Retinal pigment epithelial cell (primary cell): Measurements from ENCODE around the gene RIPOR2.
"Not testable (repeated sequence)": the region's sequence is repeated elsewhere in the genome, so short reads cannot be mapped to it uniquely, and the experiment has no call there.

ENCODE experiments used
- DNase-seq: peaks from one replicate; pipeline ENCODE4 v3.0.0-alpha.2; 2010; ENCODE audit warnings: low read depth
- H3K4me3 ChIP-seq: 2 replicates; pipeline ENCODE4 v1.5.1; 2011; ENCODE audit warnings: mild to moderate bottlenecking, low read length, control low read depth, moderate library complexity
- TF ChIP-seq, protein P1 (sequence below): conservative IDR thresholded peaks from 2 replicates; pipeline ENCODE4 v1.5.1; 2011; ENCODE audit warnings: low read depth, low read length, control low read depth, inconsistent platforms

Gene RIPOR2

DNA sequence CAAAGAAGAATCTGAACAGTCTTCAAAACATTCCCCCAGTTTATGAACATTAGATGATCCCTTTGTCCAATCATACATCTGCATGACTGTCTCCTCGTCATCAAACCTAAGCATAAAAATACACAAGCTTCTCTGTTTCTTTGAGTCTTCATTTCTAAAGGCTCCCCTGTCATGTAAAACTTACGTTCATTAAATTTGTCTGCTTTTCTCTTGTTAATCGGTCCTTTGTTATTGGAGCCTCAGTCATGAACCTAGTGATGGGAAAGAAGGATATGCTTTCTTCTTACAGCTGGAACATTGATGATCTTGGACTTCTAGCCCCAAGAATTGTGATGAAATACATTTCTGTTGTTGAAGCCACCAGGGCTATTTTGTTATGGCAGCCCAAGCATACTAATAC lies 18.0 kb upstream of the RIPOR2 start:
- H3K4me3 ChIP-seq, result no peak overlapping the region
- no peak for DNase-seq
- TF ChIP-seq, protein P1, sequence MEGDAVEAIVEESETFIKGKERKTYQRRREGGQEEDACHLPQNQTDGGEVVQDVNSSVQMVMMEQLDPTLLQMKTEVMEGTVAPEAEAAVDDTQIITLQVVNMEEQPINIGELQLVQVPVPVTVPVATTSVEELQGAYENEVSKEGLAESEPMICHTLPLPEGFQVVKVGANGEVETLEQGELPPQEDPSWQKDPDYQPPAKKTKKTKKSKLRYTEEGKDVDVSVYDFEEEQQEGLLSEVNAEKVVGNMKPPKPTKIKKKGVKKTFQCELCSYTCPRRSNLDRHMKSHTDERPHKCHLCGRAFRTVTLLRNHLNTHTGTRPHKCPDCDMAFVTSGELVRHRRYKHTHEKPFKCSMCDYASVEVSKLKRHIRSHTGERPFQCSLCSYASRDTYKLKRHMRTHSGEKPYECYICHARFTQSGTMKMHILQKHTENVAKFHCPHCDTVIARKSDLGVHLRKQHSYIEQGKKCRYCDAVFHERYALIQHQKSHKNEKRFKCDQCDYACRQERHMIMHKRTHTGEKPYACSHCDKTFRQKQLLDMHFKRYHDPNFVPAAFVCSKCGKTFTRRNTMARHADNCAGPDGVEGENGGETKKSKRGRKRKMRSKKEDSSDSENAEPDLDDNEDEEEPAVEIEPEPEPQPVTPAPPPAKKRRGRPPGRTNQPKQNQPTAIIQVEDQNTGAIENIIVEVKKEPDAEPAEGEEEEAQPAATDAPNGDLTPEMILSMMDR, result no peak

DNA sequence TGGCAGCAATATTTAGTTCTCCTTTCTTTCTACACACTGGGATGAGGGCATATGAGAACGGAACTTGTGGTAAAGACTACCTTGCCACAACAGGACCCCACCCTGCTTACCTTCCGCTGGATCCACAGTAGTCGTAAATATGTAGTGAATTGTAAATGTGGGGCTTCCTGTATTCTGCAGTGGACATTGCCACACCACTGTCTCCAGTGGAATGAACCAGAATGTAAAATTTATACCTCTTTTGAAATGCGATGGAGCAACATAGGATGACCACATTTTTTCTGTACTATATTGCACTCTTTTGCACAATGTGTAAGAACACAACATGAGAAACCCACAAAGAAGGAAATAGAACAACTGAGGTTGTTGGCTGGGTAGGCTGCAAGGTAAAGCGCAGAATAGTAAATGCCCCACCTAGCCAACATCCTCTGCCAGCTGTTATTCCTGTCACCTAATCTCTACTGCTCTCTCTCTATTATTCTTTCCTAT lies 16.1 kb upstream of the RIPOR2 start:
- TF ChIP-seq, protein P1, result no peak
- no peak overlapping the region for H3K4me3 ChIP-seq
- no peak for DNase-seq

DNA sequence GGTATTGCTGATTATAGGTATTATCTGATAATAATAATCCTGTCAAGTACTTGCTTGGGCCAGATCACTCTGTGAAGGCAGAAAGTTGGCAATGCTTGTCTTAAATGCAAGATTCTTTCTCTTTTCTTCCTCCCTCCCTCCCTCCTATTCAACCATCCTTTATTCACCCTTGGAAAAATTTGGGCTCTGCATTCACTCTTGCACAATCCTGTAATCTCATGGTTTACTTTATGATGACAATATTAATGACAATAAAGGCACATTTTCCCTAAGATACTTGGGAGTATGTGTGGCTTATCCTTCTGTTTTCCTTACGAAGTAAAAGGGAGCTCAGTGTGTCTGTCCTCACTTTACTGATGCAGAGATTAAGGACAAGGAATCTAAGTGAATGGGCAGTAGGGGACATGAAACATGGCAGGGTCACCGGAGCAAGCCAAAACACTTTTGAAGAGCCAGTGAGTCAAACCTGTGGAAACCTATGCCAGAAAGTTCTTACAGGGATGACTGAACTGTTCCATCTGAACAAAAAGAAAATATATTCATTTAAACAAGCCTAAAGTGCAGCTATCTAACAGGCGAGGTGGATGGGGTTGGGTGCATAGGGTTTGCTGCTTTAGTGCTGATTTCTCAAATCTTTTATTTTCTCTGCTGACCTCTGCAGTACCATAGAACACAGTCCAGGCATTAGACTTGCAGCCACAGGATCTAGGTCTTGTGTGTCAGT lies 14.6 kb upstream of the RIPOR2 start:
- no peak overlapping the region for H3K4me3 ChIP-seq
- no peak for DNase-seq

DNA sequence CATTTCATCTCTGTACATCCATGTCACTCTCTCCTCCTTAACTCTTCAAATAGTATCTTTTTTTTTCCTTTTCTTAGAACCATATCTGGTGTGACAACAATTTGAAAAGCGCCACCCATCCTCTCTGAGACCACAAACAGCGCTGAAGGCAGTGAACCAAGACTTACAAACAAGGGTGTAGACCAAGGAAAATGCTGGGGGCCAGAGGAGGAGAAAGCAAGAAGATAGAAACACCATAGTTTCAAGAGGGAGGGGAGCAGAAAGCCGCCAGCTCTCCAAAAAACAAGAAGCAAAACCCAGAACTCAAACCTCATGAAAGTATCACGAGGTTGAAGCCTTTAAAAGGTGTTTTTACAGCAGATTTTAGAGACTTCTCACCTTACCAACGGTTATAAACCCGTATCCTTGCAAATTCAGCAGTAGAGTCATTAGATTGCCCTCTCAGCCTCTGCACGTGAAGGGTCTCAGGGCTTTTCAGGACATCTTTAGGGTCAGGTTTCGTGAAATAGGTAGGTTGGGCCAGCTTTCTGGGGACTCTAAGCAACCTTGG lies 13.3 kb upstream of the RIPOR2 start:
- TF ChIP-seq, protein P1, result no peak

More for the DNA sequence above, 14.6 kb upstream of the RIPOR2 start:
- TF ChIP-seq, protein P1, result no peak

DNA sequence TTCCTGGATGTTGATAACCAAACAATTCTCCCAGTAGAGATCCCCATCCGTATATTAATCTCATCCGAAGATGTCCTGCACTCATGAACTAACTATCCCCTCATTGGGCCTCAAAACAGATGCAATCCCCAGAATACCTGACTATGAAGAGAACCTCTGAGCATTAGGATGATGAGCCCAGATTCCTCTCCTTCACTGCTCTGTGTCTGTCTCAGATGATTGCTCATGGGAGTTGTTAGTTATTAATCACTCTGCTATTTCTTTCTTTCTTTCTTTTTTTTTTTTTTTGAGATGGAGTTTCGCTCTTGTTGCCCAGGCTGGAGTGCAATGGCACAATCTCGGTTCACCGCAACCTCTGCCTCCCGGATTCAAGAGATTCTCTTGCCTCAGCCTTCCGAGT lies 12.5 kb upstream of the RIPOR2 start:
- DNase-seq, H3K4me3 ChIP-seq: not testable (repeated sequence)

More for the DNA sequence above, 13.3 kb upstream of the RIPOR2 start:
- no peak for DNase-seq
- H3K4me3 ChIP-seq, result no peak overlapping the region

DNA sequence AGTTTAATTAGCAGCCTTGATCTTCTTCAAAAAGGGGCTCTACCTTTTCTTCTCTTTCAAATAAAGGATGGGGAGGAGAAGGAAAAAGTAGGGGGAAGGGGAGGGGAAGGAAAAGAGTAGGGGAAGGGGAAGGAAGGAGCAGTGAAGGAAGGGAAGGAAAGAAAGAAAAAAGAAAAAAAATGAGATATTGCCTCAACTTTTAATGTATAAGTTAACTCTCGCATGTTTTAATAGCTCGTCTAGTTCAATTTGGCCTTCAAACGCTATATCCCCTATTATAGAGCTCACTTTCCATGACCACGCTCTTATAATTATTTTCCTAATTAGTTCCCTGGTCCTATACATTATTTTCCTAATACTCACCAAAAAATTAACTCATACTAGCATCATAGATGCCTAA lies 11.9 kb upstream of the RIPOR2 start:
- no peak overlapping the region for H3K4me3 ChIP-seq

DNA sequence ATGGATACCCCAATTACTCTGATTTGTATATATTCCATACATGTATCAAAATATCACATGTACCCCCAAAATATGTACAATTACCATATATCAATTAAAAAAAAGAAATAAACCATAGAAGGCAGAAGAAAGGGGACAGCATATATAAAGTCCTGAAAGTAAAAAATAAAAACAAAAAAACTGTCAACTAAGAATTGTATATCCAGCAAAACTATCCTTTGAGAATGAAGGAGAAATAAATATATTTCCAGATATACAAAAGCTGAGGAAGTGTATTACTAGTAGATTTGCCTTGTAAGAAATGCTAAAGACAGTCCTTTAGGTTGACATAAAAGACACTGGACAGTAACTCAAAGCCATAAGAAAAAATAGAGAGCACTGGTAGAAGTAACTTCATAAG lies 9.3 kb upstream of the RIPOR2 start:
- TF ChIP-seq, protein P1, result no peak
- no peak overlapping the region for H3K4me3 ChIP-seq
- no peak for DNase-seq

More for the DNA sequence above, 11.9 kb upstream of the RIPOR2 start:
- no peak for DNase-seq
- TF ChIP-seq, protein P1, result no peak
